Measurements from ENCODE around the gene ZNF423. TPM values are rescaled to one million over a fixed set of nuclear protein-coding genes. Genes with fewer than 3 reads are reported as not detected.
A peak's percentile ranks its signal among the peaks of the same experiment; 100 is the strongest.

Gene ZNF423
- total and polyA plus RNA-seq, 10 donors = 0.36 to 7.0 (median 3.7) TPM

DNA sequence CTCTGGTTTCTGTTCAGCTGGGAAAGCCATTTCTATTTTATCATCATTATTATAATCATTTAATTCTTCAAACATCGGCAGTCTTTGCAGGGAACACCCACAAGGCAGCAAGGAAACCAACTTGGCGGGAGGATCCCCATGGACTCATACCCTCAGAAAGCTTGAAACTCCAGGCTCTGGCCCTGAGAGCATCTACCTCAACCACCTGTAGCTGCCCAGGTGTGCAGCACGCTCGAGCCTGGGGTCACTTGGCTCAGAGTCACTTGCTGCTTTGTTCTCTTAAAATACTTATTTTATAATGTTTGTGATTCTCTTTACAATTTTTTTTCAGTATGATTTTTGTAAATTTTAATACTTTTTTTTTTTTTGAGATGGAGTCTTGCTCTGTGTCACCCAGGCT lies 6.8 kb upstream of the ZNF423 start:
- WGBS, 5 donors = 77 to 91% (median 80%) methylated on average over 4 of the region's 4 CpGs
- Histone ChIP-seq H3K4me3 (no peak overlapping the region), H3K36me3 (no peaks in the 10 kb centered on the region), H3K27me3 (replicated peaks in 1 of 7) (peaks cover 0 to 44% (median 11%) of the 10 kb centered on the region in 7 donors), H3K9me3 (no peaks in the 10 kb centered on the region), H3K27ac (no peak overlapping the region), H3K4me1 (peaks cover 7 to 22% (median 18%) of the 10 kb centered on the region in 6 donors)
- no peak for DNase-seq
- intact Hi-C loops (cut with DNase I; ENCODE audit: low total_unique reads) = no loop called here
- no peak for TF ChIP-seq POLR2A (IDR thresholded peaks at IDR 0.05)
- TF ChIP-seq CTCF (IDR thresholded peaks at IDR 0.05 in 8 of 11, conservative IDR thresholded peaks at IDR 0.05 in 3 of 11) = no peak
- TF ChIP-seq POLR2AphosphoS5 (IDR thresholded peaks at IDR 0.05) = no peak

DNA sequence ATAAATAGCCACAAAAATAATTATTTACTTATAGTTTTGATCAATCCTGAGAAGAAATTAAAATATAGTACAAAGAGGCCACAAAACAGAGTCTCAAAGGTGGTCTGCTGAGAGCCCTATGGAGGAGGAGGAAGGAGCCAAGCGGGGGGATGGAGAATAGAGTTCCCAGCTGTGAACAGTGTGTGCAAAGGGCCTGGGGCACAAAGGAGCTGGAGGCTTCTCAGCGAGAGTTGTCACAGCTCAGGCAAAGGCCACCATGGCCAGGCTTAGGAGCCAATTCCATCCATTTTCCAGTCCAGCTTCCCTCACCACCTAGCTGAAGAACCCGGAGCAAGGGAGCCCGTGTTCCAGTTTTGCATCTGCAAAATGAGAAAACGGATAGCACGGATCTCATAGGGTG lies 5.4 kb upstream of the ZNF423 start:
- Histone ChIP-seq H3K9me3 (no peaks in the 10 kb centered on the region), H3K27me3 (replicated peaks in 1 of 7) (peaks cover 0 to 55% (median 16%) of the 10 kb centered on the region in 7 donors), H3K4me1 (peaks cover 9 to 33% (median 26%) of the 10 kb centered on the region in 6 donors), H3K4me3 (no peak overlapping the region), H3K27ac (no peak overlapping the region), H3K36me3 (no peaks in the 10 kb centered on the region)
- 86 to 97% (median 95%) methylated on average over 6 of the region's 6 CpGs for WGBS, 5 donors
- no peak for DNase-seq
- intact Hi-C loops (cut with DNase I; ENCODE audit: low total_unique reads) = no loop called here
- TF ChIP-seq POLR2AphosphoS5 (IDR thresholded peaks at IDR 0.05) (no peak), POLR2A (IDR thresholded peaks at IDR 0.05) (no peak)

DNA sequence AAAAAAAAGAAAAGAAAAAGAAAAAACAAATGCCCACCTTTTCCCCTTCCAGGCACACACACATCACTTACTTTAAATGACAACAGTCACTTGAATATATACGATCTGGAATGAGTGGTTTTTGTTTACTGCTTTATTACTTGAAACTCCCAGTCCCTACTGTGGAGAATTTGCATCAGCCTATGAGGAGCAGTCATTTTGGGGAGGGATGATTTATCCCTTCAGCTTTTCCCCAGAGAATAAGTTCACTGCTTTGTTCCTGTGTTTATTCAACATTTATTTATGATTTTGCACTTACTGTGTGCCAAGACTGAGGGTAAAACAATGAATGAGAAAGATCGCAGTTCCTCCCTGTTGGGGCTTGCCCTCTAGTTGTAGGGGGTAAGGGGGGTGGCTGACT lies 4.7 kb upstream of the ZNF423 start:
- H3K9me3 ChIP-seq = no peaks in the 10 kb centered on the region
- TF ChIP-seq POLR2A (IDR thresholded peaks at IDR 0.05) = no peak
- no peak for TF ChIP-seq POLR2AphosphoS5 (IDR thresholded peaks at IDR 0.05)
- TF ChIP-seq CTCF (IDR thresholded peaks at IDR 0.05 in 8 of 11, conservative IDR thresholded peaks at IDR 0.05 in 3 of 11) = no peak
- 56 to 84% (median 62%) methylated on average over 2 of the region's 2 CpGs for WGBS, 5 donors
- H3K36me3 ChIP-seq = no peaks in the 10 kb centered on the region
- H3K4me1 ChIP-seq = peaks cover 10 to 41% (median 31%) of the 10 kb centered on the region in 6 donors
- no peak overlapping the region for H3K27ac ChIP-seq
- no peak for DNase-seq
- no peak overlapping the region for H3K4me3 ChIP-seq
- intact Hi-C loops (cut with DNase I; ENCODE audit: low total_unique reads) = no loop called here
- H3K27me3 ChIP-seq (replicated peaks in 1 of 7) = peaks cover 0 to 62% (median 18%) of the 10 kb centered on the region in 7 donors

DNA sequence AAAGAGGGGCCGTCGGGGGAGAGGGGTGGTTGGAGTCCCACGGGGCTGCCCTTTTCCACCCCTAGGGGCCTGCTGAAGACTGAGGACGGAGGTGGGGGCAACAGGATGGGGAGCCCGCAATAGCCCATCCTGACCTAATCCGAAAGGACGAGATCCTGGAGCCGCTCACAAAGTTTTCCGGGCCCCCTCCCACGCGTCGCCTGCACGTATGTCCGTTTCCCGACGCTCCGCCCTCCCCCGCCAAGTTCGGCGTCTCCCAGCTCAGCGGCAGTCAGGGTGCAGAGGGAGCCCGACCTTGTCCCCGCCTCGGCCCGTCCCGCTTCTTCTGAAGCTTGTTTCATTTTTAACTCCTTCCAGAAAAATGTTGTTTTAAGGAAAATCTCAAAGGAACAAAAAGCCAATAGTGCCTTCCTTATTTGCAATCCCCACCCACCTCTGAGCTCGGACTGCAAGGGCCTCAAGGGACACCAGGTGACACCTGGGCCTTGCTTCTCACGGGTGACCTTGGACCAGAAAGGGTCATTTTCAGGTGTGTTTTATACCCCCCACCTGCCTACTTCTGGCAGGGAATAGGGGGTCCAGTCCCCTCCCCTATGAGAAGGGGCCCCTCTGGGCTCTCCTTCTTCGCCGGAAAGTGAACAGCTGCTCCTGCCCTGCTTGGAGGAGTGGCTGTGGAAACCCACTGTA lies 3.4 kb upstream of the ZNF423 start:
- DNase-seq = no peak
- no peaks in the 10 kb centered on the region for H3K36me3 ChIP-seq
- H3K4me3 ChIP-seq = peak overlapping the region; percentile 23 to 89 (median 57)
- H3K4me1 ChIP-seq = peaks cover 10 to 48% (median 37%) of the 10 kb centered on the region in 6 donors
- H3K9me3 ChIP-seq = no peaks in the 10 kb centered on the region
- 6 to 8% (median 8%) methylated on average over 27 to 30 of the region's 30 CpGs for WGBS, 5 donors
- intact Hi-C loops (cut with DNase I; ENCODE audit: low total_unique reads) = no loop called here
- peak overlapping the region; percentile 57 to 91 (median 86) for H3K27ac ChIP-seq
- TF ChIP-seq POLR2AphosphoS5 (IDR thresholded peaks at IDR 0.05) = peak; percentile 56 to 79 (median 78)
- no peak for TF ChIP-seq CTCF (IDR thresholded peaks at IDR 0.05 in 8 of 11, conservative IDR thresholded peaks at IDR 0.05 in 3 of 11)
- peaks cover 0 to 75% (median 23%) of the 10 kb centered on the region in 7 donors for H3K27me3 ChIP-seq (replicated peaks in 1 of 7)
